GM12878 (cell line): Measurements from ENCODE around the gene CAMTA1. TPM values are rescaled to one million over a fixed set of nuclear protein-coding genes. Genes with fewer than 3 reads are reported as not detected.

Source experiments
- ATAC-seq: fragments of 200-7000 bp; cut with Tn5 transposase; 3 replicates; pipeline ENCODE4 v1.9.1; 2020; ENCODE audit warnings: mild to moderate bottlenecking, moderate library complexity
- BruUV-seq: library from RNA; stranded (reverse); fragments of 400-500 nt; replicated peaks from 2 replicates; lab custom pipeline; 2021; lab: Mats Ljungman, UMichigan
- CTCF ChIA-PET: fragments of 300-600 bp; sonication (Branson Sonifier 250); formaldehyde crosslinking; extraction: SDS; loops from one replicate; lab custom pipeline; 2021; ENCODE audit warnings: inconsistent platforms; lab: Yijun Ruan, JAX
- POLR2A ChIA-PET: fragments of 350-600 bp; formaldehyde crosslinking; extraction: SDS; loops from one replicate; lab custom pipeline; 2021; ENCODE audit warnings: inconsistent platforms; lab: Charles Lee
- RAD21 ChIA-PET: fragments of 300-600 bp; sonication (Branson Sonifier 250); formaldehyde crosslinking; loops from one replicate; lab custom pipeline; 2023; ENCODE audit warnings: antibody characterized with exemption; ENCODE audit not compliant: unreplicated experiment; lab: Charles Lee
- SMC1A ChIA-PET: fragments of 300-600 bp; sonication (Branson Sonifier 250); formaldehyde crosslinking; loops from one replicate; lab custom pipeline; 2023; ENCODE audit not compliant: unreplicated experiment, uncharacterized antibody; lab: Charles Lee
- DNase-seq: peaks from one replicate; pipeline ENCODE4 v3.0.0-alpha.2; 2011; ENCODE audit warnings: low read depth, low spot score
- FAIRE-seq: peaks from 3 replicates; lab custom pipeline; 2011; peaks lifted over from hg19 to GRCh38; lab: Jason Lieb, UNC
- H2AFZ ChIP-seq: 2 replicates; pipeline ENCODE4 v1.6.0; 2011; ENCODE audit warnings: low read depth, low read length, control low read depth; ENCODE audit not compliant: control insufficient read depth
- H3K27ac ChIP-seq: 2 replicates; pipeline ENCODE4 v1.5.1; 2011; ENCODE audit warnings: control low read depth; ENCODE audit not compliant: control insufficient read depth, insufficient read depth
- H3K27me3 ChIP-seq, 2 experiments: replicated peaks in 1 of 2; 2 replicates each; pipeline versions ENCODE4 v1.6.0 to v1.6.1; 2011; ENCODE audit warnings: low read length in 1 of 2; ENCODE audit not compliant: control insufficient read depth in 2 of 2, insufficient read depth in 2 of 2
- H3K36me3 ChIP-seq, 2 experiments: 2 replicates each; pipeline ENCODE4 v1.5.1; 2011; ENCODE audit warnings: low read length in 1 of 2; ENCODE audit not compliant: control insufficient read depth in 2 of 2, insufficient read depth in 2 of 2
- H3K4me1 ChIP-seq: 2 replicates; pipeline ENCODE4 v1.6.1; 2011; ENCODE audit warnings: mild to moderate bottlenecking, low read length, moderate library complexity, mixed read lengths; ENCODE audit not compliant: control insufficient read depth, insufficient read depth
- H3K4me2 ChIP-seq: 2 replicates; pipeline ENCODE4 v1.6.0; 2011; ENCODE audit warnings: control low read depth; ENCODE audit not compliant: control insufficient read depth, insufficient read depth
- H3K4me3 ChIP-seq: fragments of 200-600 bp; sonication (generic); 2 replicates; pipeline ENCODE4 v1.5.1; 2016
- H3K79me2 ChIP-seq: 2 replicates; pipeline ENCODE4 v1.6.0; 2011; ENCODE audit warnings: low read length; ENCODE audit not compliant: control insufficient read depth, insufficient read depth
- H3K9ac ChIP-seq: 2 replicates; pipeline ENCODE4 v1.8.0; 2011; ENCODE audit warnings: low read length, control low read depth, mixed read lengths; ENCODE audit not compliant: control insufficient read depth, insufficient read depth
- H3K9me3 ChIP-seq: replicated peaks from 3 replicates; pipeline ENCODE4 v1.5.1; 2011; ENCODE audit warnings: mild to moderate bottlenecking, low read length; ENCODE audit not compliant: control insufficient read depth, insufficient read depth
- H4K20me1 ChIP-seq: 2 replicates; pipeline ENCODE4 v1.6.0; 2011; ENCODE audit not compliant: control insufficient read depth, insufficient read depth
- EGR1 ChIP-seq, 2 experiments: IDR thresholded peaks; 1 replicate in 1 of 2; 2 replicates in 1 of 2; pipeline ENCODE4 v1.6.1; 2011 to 2012; ENCODE audit warnings: low read depth in 2 of 2, low read length in 2 of 2, borderline replicate concordance in 1 of 2, mild to moderate bottlenecking in 1 of 2, moderate library complexity in 1 of 2
- ZBTB33 ChIP-seq: fragments of 450-650 bp; IDR thresholded peaks from 2 replicates; pipeline ENCODE4 v1.6.1; 2017; ENCODE audit warnings: mild to moderate bottlenecking
- ZNF207 ChIP-seq: fragments of 450-650 bp; IDR thresholded peaks from 2 replicates; pipeline ENCODE4 v1.6.1; 2014; ENCODE audit warnings: antibody characterized with exemption, mild to moderate bottlenecking, borderline replicate concordance
- WGBS: methylation state at CpG from one replicate; pipeline ENCODE4 v1.1.6; 2016; ENCODE audit warnings: low lambda C conversion rate; ENCODE audit not compliant: insufficient replicate concordance, insufficient coverage; ENCODE audit errors: missing lambda C conversion rate; 5-methylcytosine and 5-hydroxymethylcytosine counted together
- in situ Hi-C: fragments of 300-500 bp; cut with MboI; formaldehyde crosslinking; loops from 9 replicates; pipeline ENCODE4 v1.14.3; 2018; ENCODE audit warnings: mixed read lengths
- intact Hi-C: fragments of 100-400 bp; cut with micrococcal nuclease; formaldehyde crosslinking; loops from one replicate; pipeline ENCODE4 v1.14.2; 2022; ENCODE audit not compliant: unreplicated experiment
- polyA plus RNA-seq, 11 experiments: library from polyadenylated mRNA; depleted of rRNA in 4 of 11; unstranded in 6 of 11; stranded (reverse) in 5 of 11; fragments of >200 nt; fragmentation: Nextera tagmentation in 4 of 11; fragmentation: Illumina TruSeq in 1 of 11; extraction: Ambion mirVana in 4 of 11; extraction: Trizol in 1 of 11; gene quantifications; 1 replicate in 1 of 11; 2 replicates in 10 of 11; pipeline versions ENCODE4 v1.2.1 to v1.2.3, GENCODE V29; 2011 to 2016; ENCODE audit warnings: inconsistent platforms in 2 of 11, missing spikeins in 2 of 11, low read depth in 1 of 11
- total RNA-seq, 4 experiments: library from RNA; depleted of rRNA in 3 of 4; stranded (reverse); fragments of >200 nt in 3 of 4; fragmentation: Illumina TruSeq in 1 of 4; extraction: Trizol in 1 of 4; gene quantifications; 2 replicates each; pipeline versions ENCODE4 v1.2.1 to v1.2.3, GENCODE V29; 2013 to 2021

CAMTA1 gene
- total and polyA plus RNA-seq, 10 of the 15 experiments (the other 5 are each of a cell fraction or from before 2014, with no cell fraction given): 37.7 to 148 (median 76.4) TPM

- ChIA-PET POLR2A (interaction anchor here (1.5 kb wide), 1 partner anchor 10 kb away, joined by 4 read pairs; no protein-coding TSS in a partner anchor), RAD21 (interaction anchor here (1.2 to 1.4 kb wide), 2 partner anchors 18 to 64 kb away, joined by 4 read pairs; no protein-coding TSS in a partner anchor), SMC1A (interaction anchor here (1.4 to 2.8 kb wide), 4 partner anchors 10 to 30 kb away, joined by 3 to 15 read pairs (median 6); no protein-coding TSS in a partner anchor), CTCF (interaction anchor here (1.4 kb wide), 1 partner anchor 9 kb away, joined by 6 read pairs; no protein-coding TSS in a partner anchor)
- Histone ChIP-seq H3K4me3 (no peak overlapping the region), H3K4me1 (peaks cover 18% of the 10 kb centered on the region; the same call in 1 of the 2 replicates), H3K36me3 (peaks cover 0 to 4% of the 10 kb centered on the region in 2 experiments; a peak in 2 of 4 replicates), H3K4me2 (no peak overlapping the region), H3K27ac (no peak overlapping the region), H3K79me2 (peaks cover 17% of the 10 kb centered on the region), H2AFZ (no peak overlapping the region), H3K9ac (no peak overlapping the region), H3K27me3 (no peaks in the 10 kb centered on the region), H3K9me3 (no peaks in the 10 kb centered on the region), H4K20me1 (no peaks in the 10 kb centered on the region)
- ATAC-seq (no peak), DNase-seq (no peak), FAIRE-seq (no peak)
- BruUV-seq: no TSS peak
- 100% methylated on average over 4 of the region's 4 CpGs for WGBS
- TF ChIP-seq EGR1 (IDR thresholded peaks at IDR 0.05; ENCODE audit: borderline replicate concordance in 1 of 2, low read depth in 2 of 2, low read length in 2 of 2) (no peak), ZBTB33 (0 out of 2 replicates have a peak, but pooled peaks have one; percentile 20), ZNF207 (no peak)
- in situ Hi-C loops: no loop called here
- intact Hi-C loops: no loop called here
Measured at GRCh38 chr1:6825828-6826227, 40.6 kb downstream of the CAMTA1 start.
